ENCODE results near the gene LAMA2. TPM values are rescaled to one million over a fixed set of nuclear protein-coding genes. Genes with fewer than 3 reads are reported as not detected.

The LAMA2 gene
- total and polyA plus RNA-seq, 4 donors, result 5.2 to 105 (median 45.9) TPM

DNA sequence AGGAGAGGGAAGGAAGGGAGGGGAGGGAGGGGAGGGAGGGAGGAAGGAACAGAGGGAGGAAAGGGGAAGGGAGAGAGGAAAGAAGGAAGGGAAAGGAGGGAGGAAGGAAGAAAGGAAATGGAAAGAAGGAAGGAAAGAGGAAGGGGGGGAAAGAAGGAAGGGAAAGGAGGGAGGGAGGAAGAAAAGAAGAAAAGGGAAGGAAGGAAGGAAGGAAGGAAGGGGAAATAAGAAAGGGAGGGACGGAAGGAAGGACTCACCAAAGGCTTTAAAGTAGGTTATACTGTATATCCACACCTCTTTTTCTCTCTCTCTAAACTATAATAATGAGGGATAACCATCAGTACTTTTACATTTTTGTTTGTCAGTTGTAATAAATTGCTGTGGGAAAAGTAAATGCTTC is 502.2 kb downstream of the LAMA2 start:
- Histone ChIP-seq H3K4me1 (ENCODE audit: control insufficient read depth in 5 of 5, insufficient read depth in 5 of 5, low read length in 5 of 5) (peaks cover 0 to 24% (median 4%) of the 10 kb centered on the region in 5 donors), H3K27me3 (ENCODE audit: control insufficient read depth in 3 of 3, insufficient read depth in 3 of 3, low read length in 2 of 3) (no peaks in the 10 kb centered on the region), H3K9me3 (ENCODE audit: control insufficient read depth in 4 of 4, insufficient read depth in 3 of 4, low read length in 3 of 4) (no peaks in the 10 kb centered on the region), H3K4me3 (no peak overlapping the region), H3K27ac (ENCODE audit: low read depth in 1 of 2, low read length in 1 of 2) (no peak overlapping the region), H3K9ac (ENCODE audit: insufficient read depth in 1 of 2, low read length in 2 of 2) (no peak overlapping the region), H3K36me3 (ENCODE audit: control insufficient read depth in 4 of 4, insufficient read depth in 4 of 4, low read length in 4 of 4) (peaks cover 0 to 29% (median 12%) of the 10 kb centered on the region in 4 donors)
- ATAC-seq (ENCODE audit: insufficient read depth, low FRiP score) (no peak), DNase-seq (no peak)
- WGBS, 2 donors, result 88 to 91% methylated on average over 1 of the region's 1 CpG
- TF ChIP-seq, protein P1, sequence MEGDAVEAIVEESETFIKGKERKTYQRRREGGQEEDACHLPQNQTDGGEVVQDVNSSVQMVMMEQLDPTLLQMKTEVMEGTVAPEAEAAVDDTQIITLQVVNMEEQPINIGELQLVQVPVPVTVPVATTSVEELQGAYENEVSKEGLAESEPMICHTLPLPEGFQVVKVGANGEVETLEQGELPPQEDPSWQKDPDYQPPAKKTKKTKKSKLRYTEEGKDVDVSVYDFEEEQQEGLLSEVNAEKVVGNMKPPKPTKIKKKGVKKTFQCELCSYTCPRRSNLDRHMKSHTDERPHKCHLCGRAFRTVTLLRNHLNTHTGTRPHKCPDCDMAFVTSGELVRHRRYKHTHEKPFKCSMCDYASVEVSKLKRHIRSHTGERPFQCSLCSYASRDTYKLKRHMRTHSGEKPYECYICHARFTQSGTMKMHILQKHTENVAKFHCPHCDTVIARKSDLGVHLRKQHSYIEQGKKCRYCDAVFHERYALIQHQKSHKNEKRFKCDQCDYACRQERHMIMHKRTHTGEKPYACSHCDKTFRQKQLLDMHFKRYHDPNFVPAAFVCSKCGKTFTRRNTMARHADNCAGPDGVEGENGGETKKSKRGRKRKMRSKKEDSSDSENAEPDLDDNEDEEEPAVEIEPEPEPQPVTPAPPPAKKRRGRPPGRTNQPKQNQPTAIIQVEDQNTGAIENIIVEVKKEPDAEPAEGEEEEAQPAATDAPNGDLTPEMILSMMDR (IDR thresholded peaks at IDR 0.05; ENCODE audit: control extremely low read depth, extremely low read depth), result no peak

DNA sequence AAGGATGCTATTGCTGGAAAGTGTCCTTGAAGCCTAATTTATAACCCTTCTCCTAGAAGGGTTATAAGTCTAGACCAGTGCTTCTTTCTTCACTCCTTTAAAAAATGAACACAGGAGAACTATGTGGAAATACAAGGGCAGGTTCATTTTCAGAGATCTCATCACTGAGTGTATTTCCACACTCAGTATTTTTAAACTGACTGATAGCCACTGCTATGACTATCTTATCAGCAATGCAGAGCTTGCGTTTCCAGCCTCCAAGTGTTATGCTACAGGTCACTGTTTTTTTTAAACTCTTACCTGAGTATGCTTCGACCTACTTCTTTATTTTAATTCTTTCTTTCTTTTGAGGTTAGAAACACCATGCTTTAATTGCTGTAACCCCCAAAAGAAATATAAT is 508.0 kb downstream of the LAMA2 start:
- TF ChIP-seq, protein P1 (IDR thresholded peaks at IDR 0.05; ENCODE audit: control extremely low read depth, extremely low read depth), result no peak
- Histone ChIP-seq H3K9me3 (ENCODE audit: control insufficient read depth in 4 of 4, insufficient read depth in 3 of 4, low read length in 3 of 4) (no peaks in the 10 kb centered on the region), H3K36me3 (ENCODE audit: control insufficient read depth in 4 of 4, insufficient read depth in 4 of 4, low read length in 4 of 4) (peaks cover 0 to 28% (median 17%) of the 10 kb centered on the region in 4 donors), H3K4me1 (ENCODE audit: control insufficient read depth in 5 of 5, insufficient read depth in 5 of 5, low read length in 5 of 5) (peaks cover 0 to 13% (median 0%) of the 10 kb centered on the region in 5 donors), H3K4me3 (no peak overlapping the region), H3K9ac (ENCODE audit: insufficient read depth in 1 of 2, low read length in 2 of 2) (no peak overlapping the region), H3K27me3 (ENCODE audit: control insufficient read depth in 3 of 3, insufficient read depth in 3 of 3, low read length in 2 of 3) (no peaks in the 10 kb centered on the region), H3K27ac (ENCODE audit: low read depth in 1 of 2, low read length in 1 of 2) (no peak overlapping the region)
- 71 to 88% methylated on average over 2 of the region's 2 CpGs for WGBS, 2 donors
- DNase-seq (no peak), ATAC-seq (ENCODE audit: insufficient read depth, low FRiP score) (no peak)

DNA sequence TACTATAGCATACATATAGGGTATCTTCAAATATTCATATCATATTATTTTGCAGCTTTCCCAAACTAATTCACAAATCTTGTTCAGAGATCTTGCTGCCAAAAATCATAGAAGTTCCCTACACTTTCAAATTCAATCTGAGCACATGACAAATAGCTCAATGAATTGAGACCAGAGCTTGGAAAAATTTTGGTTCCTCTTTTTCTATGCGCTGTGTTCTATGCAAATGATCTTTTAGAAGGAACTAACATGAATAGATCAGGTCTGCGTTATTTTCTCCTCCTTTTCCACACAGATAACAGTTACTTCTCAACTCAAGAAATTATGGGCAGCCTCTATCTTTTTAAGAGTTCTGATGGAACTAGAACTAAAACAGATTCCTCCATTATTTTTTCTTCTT is 510.7 kb downstream of the LAMA2 start:
- TF ChIP-seq, protein P1 (IDR thresholded peaks at IDR 0.05; ENCODE audit: control extremely low read depth, extremely low read depth), result no peak
- peaks cover 0 to 28% (median 13%) of the 10 kb centered on the region in 4 donors for H3K36me3 ChIP-seq (ENCODE audit: control insufficient read depth in 4 of 4, insufficient read depth in 4 of 4, low read length in 4 of 4)
- H3K9ac ChIP-seq (ENCODE audit: insufficient read depth in 1 of 2, low read length in 2 of 2), result no peak overlapping the region
- H3K27me3 ChIP-seq (ENCODE audit: control insufficient read depth in 3 of 3, insufficient read depth in 3 of 3, low read length in 2 of 3), result no peaks in the 10 kb centered on the region
- H3K4me3 ChIP-seq, result no peak overlapping the region
- DNase-seq (no peak), ATAC-seq (ENCODE audit: insufficient read depth, low FRiP score) (no peak)
- peak overlapping the region in 1 of 2 donors; percentile 33 for H3K27ac ChIP-seq (ENCODE audit: low read depth in 1 of 2, low read length in 1 of 2)
- peaks cover 0 to 10% (median 0%) of the 10 kb centered on the region in 5 donors for H3K4me1 ChIP-seq (ENCODE audit: control insufficient read depth in 5 of 5, insufficient read depth in 5 of 5, low read length in 5 of 5)
- WGBS, 2 donors, result 30 to 63% methylated on average over 2 of the region's 2 CpGs
- H3K9me3 ChIP-seq (ENCODE audit: control insufficient read depth in 4 of 4, insufficient read depth in 3 of 4, low read length in 3 of 4), result no peaks in the 10 kb centered on the region

DNA sequence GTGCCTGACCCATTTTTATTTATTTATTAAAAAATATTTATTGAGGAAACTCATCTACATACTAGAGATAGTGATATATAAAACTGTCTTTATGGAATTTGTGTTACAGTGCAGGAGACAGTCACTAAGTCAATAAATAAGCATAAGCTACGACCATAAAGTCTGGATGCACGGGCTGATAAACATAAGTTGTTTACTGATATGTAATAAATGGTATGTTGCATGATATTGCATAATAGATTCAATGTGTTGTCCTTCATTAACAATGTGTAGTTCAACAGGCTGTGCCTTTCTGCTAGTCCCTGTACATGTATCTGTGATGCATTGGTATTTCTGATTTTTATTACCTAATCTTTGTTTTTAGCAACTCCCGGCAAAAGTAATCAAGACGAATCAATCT is 515.8 kb downstream of the LAMA2 start:
- Histone ChIP-seq H3K27me3 (ENCODE audit: control insufficient read depth in 3 of 3, insufficient read depth in 3 of 3, low read length in 2 of 3) (no peaks in the 10 kb centered on the region), H3K9ac (ENCODE audit: insufficient read depth in 1 of 2, low read length in 2 of 2) (no peak overlapping the region), H3K9me3 (ENCODE audit: control insufficient read depth in 4 of 4, insufficient read depth in 3 of 4, low read length in 3 of 4) (no peaks in the 10 kb centered on the region), H3K27ac (ENCODE audit: low read depth in 1 of 2, low read length in 1 of 2) (no peak overlapping the region), H3K4me3 (no peak overlapping the region), H3K4me1 (ENCODE audit: control insufficient read depth in 5 of 5, insufficient read depth in 5 of 5, low read length in 5 of 5) (no peaks in the 10 kb centered on the region), H3K36me3 (ENCODE audit: control insufficient read depth in 4 of 4, insufficient read depth in 4 of 4, low read length in 4 of 4) (peaks cover 0 to 17% (median 9%) of the 10 kb centered on the region in 4 donors)
- WGBS, 2 donors, result 92 to 93% methylated on average over 4 of the region's 4 CpGs
- no peak for DNase-seq
- no peak for ATAC-seq (ENCODE audit: insufficient read depth, low FRiP score)
- TF ChIP-seq, protein P1 (IDR thresholded peaks at IDR 0.05; ENCODE audit: control extremely low read depth, extremely low read depth), result no peak
